Skeletal muscle cell (primary cell): ENCODE data around the gene CRACDL.

ENCODE experiments used
- DNase-seq: peaks from one replicate; pipeline ENCODE4 v3.0.0-alpha.2; 2010; ENCODE audit warnings: low read depth
- H3K4me3 ChIP-seq: 2 replicates; pipeline ENCODE4 v1.5.1; 2011; ENCODE audit warnings: low read depth, mild to moderate bottlenecking, control low read depth, low read length, moderate library complexity

CRACDL gene

GRCh38 chr2:98870516-98871158 is 65.4 kb downstream of the CRACDL start:
- H3K4me3 ChIP-seq, result no peak overlapping the region
- no peak for DNase-seq

GRCh38 chr2:98869870-98870269 is 66.2 kb downstream of the CRACDL start:
- no peak overlapping the region for H3K4me3 ChIP-seq
- no peak for DNase-seq

DNA sequence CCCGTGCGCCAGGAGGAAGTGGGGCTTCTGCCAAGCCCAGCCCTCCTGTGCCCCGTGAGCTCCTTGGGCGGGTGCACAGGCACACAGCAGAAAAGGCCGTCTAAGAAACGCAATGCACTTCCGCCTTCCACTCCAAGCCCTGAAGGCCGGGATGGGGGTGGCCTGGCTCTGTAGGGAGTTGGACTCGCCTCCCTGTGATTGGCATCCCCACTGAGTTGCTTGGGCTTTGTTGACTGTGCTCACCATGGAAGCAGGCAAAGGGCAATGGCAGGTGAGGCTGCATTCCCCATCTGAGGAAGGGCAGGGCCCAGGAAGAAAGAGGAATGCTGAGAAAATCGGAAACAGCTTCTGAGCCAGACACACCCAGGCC is 66.8 kb downstream of the CRACDL start:
- no peak overlapping the region for H3K4me3 ChIP-seq
- no peak for DNase-seq

- H3K4me3 ChIP-seq, result no peak overlapping the region
- no peak for DNase-seq
Measured at GRCh38 chr2:98868548-98869271, 67.3 kb downstream of the CRACDL start.

- peak; percentile 48 for DNase-seq
- no peak overlapping the region for H3K4me3 ChIP-seq
Measured at GRCh38 chr2:98867539-98868309, 68.3 kb downstream of the CRACDL start.

DNA sequence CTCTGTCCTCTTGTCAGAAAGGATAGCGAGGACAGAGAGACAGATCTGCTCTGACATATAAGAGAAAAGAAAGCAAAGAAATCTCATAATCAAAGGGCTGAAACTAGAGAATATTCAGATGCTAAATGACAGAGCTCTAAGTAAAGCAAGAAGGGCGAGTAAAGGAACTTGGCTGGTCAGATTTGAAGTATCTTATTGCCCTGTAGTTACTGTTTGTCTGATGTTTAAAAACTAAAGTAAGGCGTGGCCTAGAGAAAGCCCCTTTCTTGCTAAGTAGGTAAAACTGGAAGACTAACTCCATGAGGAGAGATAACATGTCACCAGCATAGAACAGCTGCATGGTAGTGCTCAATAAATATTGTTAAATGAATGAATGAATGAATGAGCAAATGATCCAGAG is 70.0 kb downstream of the CRACDL start:
- DNase-seq, result no peak

DNA sequence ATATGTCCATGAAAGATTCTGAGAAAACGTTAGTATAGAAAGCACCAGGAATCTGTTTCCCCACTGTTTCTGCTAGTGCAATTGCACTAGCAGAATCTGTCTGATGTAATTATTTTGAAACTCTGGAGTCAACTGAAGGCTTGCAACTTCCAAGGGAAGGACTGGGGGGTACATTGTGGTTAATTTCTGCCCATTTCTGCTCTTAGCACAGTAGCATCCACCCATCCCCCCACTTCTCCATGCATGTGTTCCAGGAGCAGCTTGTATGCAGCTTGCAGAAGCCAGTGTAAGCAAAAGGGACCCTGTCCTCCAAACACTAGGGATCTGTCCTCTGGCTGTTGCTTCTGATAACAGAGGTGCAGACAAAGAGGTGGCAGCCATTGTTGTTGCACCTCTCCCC is 74.4 kb downstream of the CRACDL start:
- H3K4me3 ChIP-seq, result no peak overlapping the region

More for the DNA sequence above, 70.0 kb downstream of the CRACDL start:
- no peak overlapping the region for H3K4me3 ChIP-seq

GRCh38 chr2:98859323-98859722 is 76.7 kb downstream of the CRACDL start:
- no peak overlapping the region for H3K4me3 ChIP-seq
- DNase-seq, result no peak

More for the DNA sequence above, 74.4 kb downstream of the CRACDL start:
- DNase-seq, result no peak

- no peak for DNase-seq
- no peak overlapping the region for H3K4me3 ChIP-seq
Measured at GRCh38 chr2:98857001-98857400, 79.0 kb downstream of the CRACDL start.

DNA sequence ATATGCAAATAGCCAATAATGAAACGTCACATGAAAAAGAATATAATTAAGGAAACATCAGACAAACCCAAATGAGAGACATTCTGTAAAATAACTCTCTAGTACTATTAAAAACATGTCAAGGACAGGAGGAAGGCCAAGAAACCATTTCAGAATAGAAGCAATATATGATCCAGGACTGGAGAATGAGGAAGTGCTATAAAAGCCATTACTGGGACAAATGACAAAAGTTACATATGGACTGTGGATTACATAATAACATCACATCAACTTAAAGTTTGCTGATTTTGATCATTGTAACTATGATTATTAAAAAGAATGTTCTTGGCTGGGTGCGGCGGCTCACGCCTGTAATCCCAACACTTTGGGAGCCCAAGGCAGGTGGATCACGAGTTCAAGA is 81.3 kb downstream of the CRACDL start:
- H3K4me3 ChIP-seq, result no peak overlapping the region
- no peak for DNase-seq

- no peak overlapping the region for H3K4me3 ChIP-seq
Measured at GRCh38 chr2:98852932-98853331, 83.1 kb downstream of the CRACDL start.

DNA sequence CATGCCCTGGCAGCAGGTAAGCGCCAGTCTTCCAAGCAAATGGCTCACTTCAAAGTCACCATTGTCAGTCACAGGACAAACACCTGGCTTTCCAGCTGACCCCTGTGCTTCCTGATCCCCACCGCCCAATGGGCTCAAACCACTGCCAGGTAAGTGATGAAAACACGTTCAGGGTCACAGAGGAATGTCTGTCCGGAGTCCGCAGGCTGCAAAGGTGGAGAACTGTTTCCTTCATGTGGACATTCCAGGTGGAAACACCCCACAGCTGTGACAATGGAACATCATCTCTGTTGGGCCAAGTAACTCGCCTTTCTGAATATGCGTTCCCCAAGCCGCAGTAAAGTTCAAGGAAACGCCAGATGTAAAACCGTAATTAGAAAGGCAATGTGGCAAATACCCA is 86.0 kb downstream of the CRACDL start:
- no peak for DNase-seq

More at GRCh38 chr2:98852932-98853331, 83.1 kb downstream of the CRACDL start:
- no peak for DNase-seq

GRCh38 chr2:98849113-98849512 is 86.9 kb downstream of the CRACDL start:
- no peak overlapping the region for H3K4me3 ChIP-seq
- no peak for DNase-seq

More for the DNA sequence above, 86.0 kb downstream of the CRACDL start:
- no peak overlapping the region for H3K4me3 ChIP-seq

- DNase-seq, result no peak
- no peak overlapping the region for H3K4me3 ChIP-seq
Measured at GRCh38 chr2:98847853-98848252, 88.2 kb downstream of the CRACDL start.

GRCh38 chr2:98846041-98846440 is 90.0 kb downstream of the CRACDL start:
- H3K4me3 ChIP-seq, result no peak overlapping the region
- DNase-seq, result no peak

DNA sequence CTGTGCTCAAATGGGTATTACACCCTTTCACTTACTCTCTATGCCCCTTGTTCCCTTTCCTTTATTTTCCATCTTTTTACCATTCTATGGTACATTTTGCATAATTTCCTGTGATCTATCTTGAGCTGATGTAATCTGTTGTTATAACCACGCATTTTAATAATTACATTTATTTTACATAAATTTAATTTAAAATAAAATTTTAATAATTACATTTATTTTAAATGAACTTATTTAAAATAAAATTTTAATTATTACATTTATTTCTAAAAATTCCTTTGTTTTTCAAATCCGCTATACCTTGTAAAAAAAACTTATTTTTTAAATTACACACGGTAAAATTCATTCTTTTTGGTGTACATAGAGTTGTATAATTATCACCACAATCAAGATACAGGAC is 93.9 kb downstream of the CRACDL start:
- H3K4me3 ChIP-seq, result no peak overlapping the region
- DNase-seq, result no peak

DNA sequence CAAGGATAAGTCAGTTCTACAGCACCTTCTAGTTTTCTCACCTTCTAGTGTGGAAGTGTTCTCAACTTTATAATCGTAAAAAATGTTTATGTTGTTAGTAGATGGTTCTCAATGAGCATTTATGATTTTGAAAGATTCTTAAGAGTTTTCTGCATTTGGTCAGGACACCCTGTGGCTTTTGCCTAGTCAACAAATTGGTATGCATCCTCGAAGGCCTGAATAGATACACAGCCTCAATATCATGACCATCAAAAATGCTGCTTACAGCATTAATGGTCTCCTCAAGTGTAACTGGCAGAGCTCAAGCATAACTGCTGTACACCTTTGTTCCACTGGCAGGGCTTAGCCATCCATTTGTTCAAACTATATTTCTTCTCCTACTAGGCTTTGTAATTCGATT is 96.7 kb downstream of the CRACDL start:
- DNase-seq, result peak; percentile 43
- H3K4me3 ChIP-seq, result no peak overlapping the region

DNA sequence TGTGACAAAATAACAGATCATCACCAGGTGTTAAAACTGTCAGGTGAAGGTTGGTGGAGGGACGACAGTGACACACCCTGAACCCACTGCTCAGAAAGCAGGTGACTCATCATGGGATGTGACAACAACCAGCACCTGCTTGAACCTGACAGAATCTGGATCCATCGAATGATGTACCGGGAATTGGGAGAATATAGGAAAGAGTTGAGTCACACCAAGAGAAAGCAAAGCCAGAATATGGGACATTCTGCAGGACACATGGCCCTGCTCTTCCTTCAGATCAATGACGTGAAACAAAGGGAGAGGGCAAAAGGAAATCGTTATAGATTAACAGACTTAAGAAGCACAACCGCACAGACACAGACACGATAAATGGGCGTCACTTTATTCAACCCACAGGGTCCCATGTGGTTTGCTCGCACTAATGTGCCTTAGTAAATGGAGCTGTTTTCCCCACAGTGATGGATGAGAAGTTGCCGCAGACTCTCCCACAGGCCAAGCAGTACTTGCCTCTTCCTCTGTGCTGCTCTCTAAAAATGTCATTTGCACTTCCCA is 100.1 kb downstream of the CRACDL start:
- no peak overlapping the region for H3K4me3 ChIP-seq
- no peak for DNase-seq

- DNase-seq, result no peak
- H3K4me3 ChIP-seq, result no peak overlapping the region
Measured at GRCh38 chr2:98833917-98834263, 102.1 kb downstream of the CRACDL start.

DNA sequence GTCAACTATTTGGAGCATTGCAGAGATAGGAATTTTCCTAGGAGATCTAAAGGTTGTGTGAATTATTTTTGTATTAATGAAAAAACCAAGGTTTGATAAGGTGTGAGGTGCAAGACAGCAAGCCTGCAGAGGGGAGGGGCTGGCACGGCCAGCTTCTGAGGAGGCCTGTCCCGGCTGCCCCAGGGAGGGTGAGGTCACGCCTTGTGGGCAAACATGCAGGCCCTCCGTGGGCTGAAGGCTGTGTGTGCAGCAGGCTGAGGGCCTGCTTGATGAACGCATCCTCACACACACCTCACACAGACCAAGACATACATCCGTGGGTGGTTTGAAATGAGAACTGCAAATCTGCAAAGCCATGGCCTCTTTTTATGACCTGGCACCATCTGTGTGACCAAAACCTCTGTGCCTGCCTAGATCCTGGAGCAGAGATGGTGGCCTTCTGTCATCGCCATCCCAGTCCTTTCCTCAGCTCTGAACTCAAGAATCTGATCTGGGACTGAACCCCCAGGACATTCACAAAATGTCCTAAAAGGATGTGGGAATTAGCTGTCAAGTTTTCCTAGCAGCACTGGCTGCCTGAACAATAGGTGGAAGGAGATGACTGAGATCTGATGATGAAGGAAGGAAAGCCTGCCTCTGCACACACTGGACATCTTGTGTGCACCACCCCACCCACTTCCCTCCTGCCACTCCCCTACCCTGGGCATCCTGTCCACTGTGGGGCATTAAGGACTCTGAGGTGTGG is 102.7 kb downstream of the CRACDL start:
- H3K4me3 ChIP-seq, result no peak overlapping the region
- DNase-seq, result no peak
